HCT116 (cell line): ENCODE data around the gene ZDHHC21. TPM values are rescaled to one million over a fixed set of nuclear protein-coding genes. Genes with fewer than 3 reads are reported as not detected.

Experiments used
- ATAC-seq: fragments of 200-7000 bp; cut with Tn5 transposase; 2 replicates; pipeline ENCODE4 v1.9.1; 2020; ENCODE audit warnings: mild to moderate bottlenecking, moderate library complexity
- BruUV-seq: library from RNA; stranded (reverse); fragments of 400-500 nt; replicated peaks from 2 replicates; lab custom pipeline; 2021; lab: Mats Ljungman, UMichigan
- CTCF ChIA-PET: fragments of 300-600 bp; sonication (Branson Sonifier 250); formaldehyde crosslinking; loops from one replicate; lab custom pipeline; 2021; ENCODE audit warnings: antibody characterized with exemption; lab: Charles Lee
- POLR2A ChIA-PET: fragments of 300-600, 350-600 bp; sonication (Branson Sonifier 250); formaldehyde crosslinking; loops from one replicate; lab custom pipeline; 2021; ENCODE audit warnings: antibody characterized with exemption; lab: Charles Lee
- RAD21 ChIA-PET, 2 experiments: fragments of 300-600 bp; sonication (Branson Sonifier 250); formaldehyde crosslinking; loops; one replicate each; lab custom pipeline; 2023; ENCODE audit warnings: low total read pairs in 2 of 2; ENCODE audit not compliant: uncharacterized antibody in 2 of 2, unreplicated experiment in 2 of 2, low non-redundant PET in 1 of 2; lab: Charles Lee
- DNase-seq: peaks from one replicate; pipeline ENCODE4 v3.0.0-alpha.2; 2010; ENCODE audit warnings: low read depth, low spot score
- H2AFZ ChIP-seq: fragments of 200-600 bp; shearing (Covaris generic), sonication (generic); 2 replicates; pipeline ENCODE4 v1.6.1; 2017; ENCODE audit warnings: low read depth, mixed run types, mixed read lengths, antibody characterized with exemption, low read length; ENCODE audit not compliant: poor library complexity, severe bottlenecking
- H3K27ac ChIP-seq: 2 replicates; pipeline ENCODE4 v1.5.1; 2012; ENCODE audit warnings: low read depth, low read length
- H3K27me3 ChIP-seq: fragments of 200-600 bp; sonication (generic); 2 replicates; pipeline ENCODE4 v1.6.1; 2016; ENCODE audit warnings: mixed run types, low read length, mixed read lengths; ENCODE audit not compliant: insufficient read depth
- H3K36me3 ChIP-seq, 2 experiments: fragments of 200-500 bp in 1 of 2; fragments of 200-600 bp in 1 of 2; sonication (Bioruptor generic) in 1 of 2; sonication (generic) in 1 of 2; 2 replicates each; pipeline versions ENCODE4 v1.5.1 to v1.6.1; 2014 to 2016; ENCODE audit warnings: low read length in 2 of 2, inconsistent platforms in 1 of 2, mixed read lengths in 1 of 2, mixed run types in 1 of 2; ENCODE audit not compliant: insufficient read depth in 2 of 2, control insufficient read depth in 1 of 2
- H3K4me1 ChIP-seq, 2 experiments: fragments of 200-600 bp in 1 of 2; sonication (generic) in 1 of 2; 2 replicates each; pipeline versions ENCODE4 v1.5.1 to v1.6.1; 2012 to 2017; ENCODE audit warnings: low read length in 2 of 2, inconsistent platforms in 1 of 2, mild to moderate bottlenecking in 1 of 2, mixed read lengths in 1 of 2, mixed run types in 1 of 2, moderate library complexity in 1 of 2; ENCODE audit not compliant: insufficient read depth in 2 of 2, control insufficient read depth in 1 of 2
- H3K4me2 ChIP-seq: fragments of 200-600 bp; sonication (generic); 2 replicates; pipeline ENCODE4 v1.6.1; 2017; ENCODE audit warnings: mixed run types, low read length, mixed read lengths
- H3K4me3 ChIP-seq, 2 experiments: fragments of 200-600 bp in 1 of 2; sonication (generic) in 1 of 2; replicated peaks in 1 of 2; 2 replicates each; pipeline ENCODE4 v1.5.1; 2011 to 2016; ENCODE audit warnings: low read length in 2 of 2, control low read depth in 1 of 2, low read depth in 1 of 2, mild to moderate bottlenecking in 1 of 2, mixed read lengths in 1 of 2, mixed run types in 1 of 2
- H3K79me2 ChIP-seq: fragments of 200-600 bp; sonication (generic); 2 replicates; pipeline ENCODE4 v1.6.1; 2017; ENCODE audit warnings: mild to moderate bottlenecking, mixed run types, low read length, moderate library complexity, mixed read lengths; ENCODE audit not compliant: insufficient read depth
- H3K9ac ChIP-seq: fragments of 200-600 bp; sonication (generic); 2 replicates; pipeline ENCODE4 v1.6.1; 2016; ENCODE audit warnings: low read length, mixed read lengths
- H3K9me2 ChIP-seq: fragments of 200-600 bp; sonication (generic), shearing (Covaris generic); 2 replicates; pipeline ENCODE4 v1.6.1; 2017; ENCODE audit warnings: mixed run types, mild to moderate bottlenecking, moderate library complexity; ENCODE audit not compliant: insufficient read depth
- H3K9me3 ChIP-seq, 2 experiments: fragments of 200-500 bp in 1 of 2; fragments of 200-600 bp in 1 of 2; sonication (Bioruptor generic) in 1 of 2; sonication (generic) in 1 of 2; 2 replicates each; pipeline ENCODE4 v1.6.1; 2014 to 2017; ENCODE audit warnings: low read length in 2 of 2, mixed read lengths in 2 of 2, inconsistent platforms in 1 of 2, low read depth in 1 of 2, mild to moderate bottlenecking in 1 of 2, mixed run types in 1 of 2, moderate library complexity in 1 of 2; ENCODE audit not compliant: control insufficient read depth in 1 of 2, insufficient read depth in 1 of 2
- H4K20me1 ChIP-seq: fragments of 200-600 bp; sonication (generic), shearing (Covaris generic); 2 replicates; pipeline ENCODE4 v1.6.1; 2017; ENCODE audit warnings: mixed run types, mild to moderate bottlenecking, moderate library complexity; ENCODE audit not compliant: insufficient read depth
- CBX3 ChIP-seq: IDR thresholded peaks from 2 replicates; pipeline ENCODE4 v1.6.1; 2012; ENCODE audit warnings: low read depth
- CEBPB ChIP-seq: IDR thresholded peaks from 2 replicates; pipeline ENCODE4 v1.6.1; 2012; ENCODE audit warnings: low read depth
- EGR1 ChIP-seq: IDR thresholded peaks from 2 replicates; pipeline ENCODE4 v1.6.1; 2012; ENCODE audit warnings: low read depth
- ELF1 ChIP-seq: IDR thresholded peaks from 2 replicates; pipeline ENCODE4 v1.6.1; 2012; ENCODE audit warnings: low read depth, borderline replicate concordance
- EZH2phosphoT487 ChIP-seq: fragments of 200-600 bp; IDR thresholded peaks from 2 replicates; pipeline ENCODE4 v1.6.1; 2018; ENCODE audit warnings: antibody characterized with exemption, borderline replicate concordance
- FOSL1 ChIP-seq: IDR thresholded peaks from 2 replicates; pipeline ENCODE4 v1.6.1; 2012; ENCODE audit warnings: low read depth
- JUND ChIP-seq: IDR thresholded peaks from 2 replicates; pipeline ENCODE4 v1.6.1; 2012
- POLR2A ChIP-seq: IDR thresholded peaks from 2 replicates; pipeline ENCODE4 v1.7.0; 2011; ENCODE audit warnings: borderline replicate concordance; ENCODE audit not compliant: insufficient read depth, insufficient read length; ENCODE audit errors: extremely low read depth
- POLR2AphosphoS5 ChIP-seq: IDR thresholded peaks from 2 replicates; pipeline ENCODE4 v1.6.1; 2011; ENCODE audit warnings: mild to moderate bottlenecking, low read depth, low read length, moderate library complexity
- SIN3A ChIP-seq: IDR thresholded peaks from 2 replicates; pipeline ENCODE4 v1.6.1; 2012; ENCODE audit warnings: low read depth
- SRF ChIP-seq: IDR thresholded peaks from 2 replicates; pipeline ENCODE4 v1.6.1; 2012; ENCODE audit warnings: low read depth
- TCF7L2 ChIP-seq: IDR thresholded peaks from 2 replicates; pipeline ENCODE4 v1.7.0; 2011; ENCODE audit warnings: borderline replicate concordance, inconsistent platforms; ENCODE audit not compliant: insufficient read depth, insufficient read length; ENCODE audit errors: extremely low read depth
- YY1 ChIP-seq: IDR thresholded peaks from 2 replicates; pipeline ENCODE4 v1.6.1; 2011; ENCODE audit warnings: low read length, low read depth, moderate library complexity, mild to moderate bottlenecking; ENCODE audit not compliant: insufficient replicate concordance; ENCODE audit errors: extremely low read depth
- ZFX ChIP-seq: fragments of 450-650 bp; IDR thresholded peaks from 2 replicates; pipeline ENCODE4 v1.6.1; 2017
- ZNF274 ChIP-seq: fragments of 200-500 bp; sonication (Bioruptor generic); IDR thresholded peaks from 2 replicates; pipeline ENCODE4 v1.6.1; 2014; ENCODE audit warnings: mild to moderate bottlenecking, low read depth, low read length, inconsistent platforms
- intact Hi-C: fragments of 100-400 bp; cut with micrococcal nuclease; formaldehyde crosslinking; loops from 2 replicates; pipeline ENCODE4 v1.10.0; 2022
- total RNA-seq: library from RNA; stranded (reverse); gene quantifications from one replicate; pipeline ENCODE4 v1.2.1, GENCODE V29; 2021; ENCODE audit not compliant: unreplicated experiment
- TF ChIP-seq, protein P1 (sequence below): IDR thresholded peaks from 2 replicates; pipeline ENCODE4 v1.6.1; 2012; ENCODE audit warnings: low read depth
- TF ChIP-seq, protein P2 (sequence below): IDR thresholded peaks from 2 replicates; pipeline ENCODE4 v1.6.1; 2012

ZDHHC21 gene
- total RNA-seq, 1 experiment from 2014 or later, result 5.9 TPM

DNA sequence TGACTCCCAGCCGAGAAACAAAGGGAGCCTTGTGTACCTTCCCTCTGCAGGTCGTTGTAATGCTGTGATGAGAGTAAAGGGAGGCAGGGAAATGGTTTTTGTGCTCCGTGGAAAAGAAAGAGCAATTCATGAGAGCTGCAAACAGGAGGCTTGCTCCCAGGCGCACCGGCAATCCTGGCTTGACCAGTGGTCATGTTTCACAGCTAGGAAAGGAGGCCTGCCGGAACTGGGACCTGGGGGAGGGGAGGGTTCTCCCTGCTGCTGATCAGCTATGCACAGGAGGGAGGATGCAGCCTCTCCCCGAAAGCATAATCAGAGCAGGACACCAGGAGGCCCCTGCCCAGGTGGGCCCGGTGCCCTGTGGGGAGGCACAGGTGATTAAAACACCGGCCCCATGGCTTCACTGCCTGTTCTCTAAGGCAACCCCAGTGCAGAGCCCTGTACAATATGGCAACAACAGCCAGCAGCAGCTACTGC, 131.3 kb downstream of the ZDHHC21 start:
- intact Hi-C loops, result loop anchor here (5.0 kb wide), 1 partner anchor 1465 kb away; no protein-coding TSS in a partner anchor
- no peak for ATAC-seq
- H3K4me2 ChIP-seq, result no peak overlapping the region
- H3K27ac ChIP-seq, result no peak overlapping the region
- no peaks in the 10 kb centered on the region for H3K79me2 ChIP-seq
- H3K9ac ChIP-seq, result no peak overlapping the region
- TF ChIP-seq POLR2AphosphoS5 (no peak), JUND (no peak), YY1 (no peak), SIN3A (no peak), POLR2A (no peak), ZNF274 (no peak), SRF (no peak), ZFX (no peak), ELF1 (no peak), EZH2phosphoT487 (no peak), TCF7L2 (no peak), CEBPB (no peak), CBX3 (no peak), EGR1 (no peak), FOSL1 (no peak)
- TF ChIP-seq, protein P1, sequence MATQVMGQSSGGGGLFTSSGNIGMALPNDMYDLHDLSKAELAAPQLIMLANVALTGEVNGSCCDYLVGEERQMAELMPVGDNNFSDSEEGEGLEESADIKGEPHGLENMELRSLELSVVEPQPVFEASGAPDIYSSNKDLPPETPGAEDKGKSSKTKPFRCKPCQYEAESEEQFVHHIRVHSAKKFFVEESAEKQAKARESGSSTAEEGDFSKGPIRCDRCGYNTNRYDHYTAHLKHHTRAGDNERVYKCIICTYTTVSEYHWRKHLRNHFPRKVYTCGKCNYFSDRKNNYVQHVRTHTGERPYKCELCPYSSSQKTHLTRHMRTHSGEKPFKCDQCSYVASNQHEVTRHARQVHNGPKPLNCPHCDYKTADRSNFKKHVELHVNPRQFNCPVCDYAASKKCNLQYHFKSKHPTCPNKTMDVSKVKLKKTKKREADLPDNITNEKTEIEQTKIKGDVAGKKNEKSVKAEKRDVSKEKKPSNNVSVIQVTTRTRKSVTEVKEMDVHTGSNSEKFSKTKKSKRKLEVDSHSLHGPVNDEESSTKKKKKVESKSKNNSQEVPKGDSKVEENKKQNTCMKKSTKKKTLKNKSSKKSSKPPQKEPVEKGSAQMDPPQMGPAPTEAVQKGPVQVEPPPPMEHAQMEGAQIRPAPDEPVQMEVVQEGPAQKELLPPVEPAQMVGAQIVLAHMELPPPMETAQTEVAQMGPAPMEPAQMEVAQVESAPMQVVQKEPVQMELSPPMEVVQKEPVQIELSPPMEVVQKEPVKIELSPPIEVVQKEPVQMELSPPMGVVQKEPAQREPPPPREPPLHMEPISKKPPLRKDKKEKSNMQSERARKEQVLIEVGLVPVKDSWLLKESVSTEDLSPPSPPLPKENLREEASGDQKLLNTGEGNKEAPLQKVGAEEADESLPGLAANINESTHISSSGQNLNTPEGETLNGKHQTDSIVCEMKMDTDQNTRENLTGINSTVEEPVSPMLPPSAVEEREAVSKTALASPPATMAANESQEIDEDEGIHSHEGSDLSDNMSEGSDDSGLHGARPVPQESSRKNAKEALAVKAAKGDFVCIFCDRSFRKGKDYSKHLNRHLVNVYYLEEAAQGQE, result no peak
- TF ChIP-seq, protein P2, sequence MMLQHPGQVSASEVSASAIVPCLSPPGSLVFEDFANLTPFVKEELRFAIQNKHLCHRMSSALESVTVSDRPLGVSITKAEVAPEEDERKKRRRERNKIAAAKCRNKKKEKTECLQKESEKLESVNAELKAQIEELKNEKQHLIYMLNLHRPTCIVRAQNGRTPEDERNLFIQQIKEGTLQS, result no peak
- TF ChIP-seq, all 23 proteins: peak for 0
- H3K36me3 ChIP-seq, result no peaks in the 10 kb centered on the region
- H3K9me3 ChIP-seq, result no peaks in the 10 kb centered on the region
- no peak overlapping the region for H2AFZ ChIP-seq
- H4K20me1 ChIP-seq, result no peaks in the 10 kb centered on the region
- no peaks in the 10 kb centered on the region; the same call in 1 of the 2 replicates for H3K27me3 ChIP-seq
- POLR2A ChIA-PET, result no interaction called here
- BruUV-seq, result no TSS peak
- no peaks in the 10 kb centered on the region for H3K4me1 ChIP-seq
- CTCF ChIA-PET, result no interaction called here
- H3K9me2 ChIP-seq, result no peaks in the 10 kb centered on the region
- RAD21 ChIA-PET, result no interaction called here
- no peak for DNase-seq
- no peak overlapping the region for H3K4me3 ChIP-seq

Other genes starting within 250 kb of the ZDHHC21 start
- gene CER1, start 29.3 kb upstream of the ZDHHC21 start, total RNA-seq, result not detected
- gene FREM1, start 217.0 kb upstream of the ZDHHC21 start, total RNA-seq, result 0.12 TPM